ENCODE measurements around the gene SAMD5. TPM values are rescaled to one million over a fixed set of nuclear protein-coding genes. Genes with fewer than 3 reads are reported as not detected.

Gene SAMD5
- total RNA-seq, 1 experiment from 2014 or later, result 4.0 TPM

DNA sequence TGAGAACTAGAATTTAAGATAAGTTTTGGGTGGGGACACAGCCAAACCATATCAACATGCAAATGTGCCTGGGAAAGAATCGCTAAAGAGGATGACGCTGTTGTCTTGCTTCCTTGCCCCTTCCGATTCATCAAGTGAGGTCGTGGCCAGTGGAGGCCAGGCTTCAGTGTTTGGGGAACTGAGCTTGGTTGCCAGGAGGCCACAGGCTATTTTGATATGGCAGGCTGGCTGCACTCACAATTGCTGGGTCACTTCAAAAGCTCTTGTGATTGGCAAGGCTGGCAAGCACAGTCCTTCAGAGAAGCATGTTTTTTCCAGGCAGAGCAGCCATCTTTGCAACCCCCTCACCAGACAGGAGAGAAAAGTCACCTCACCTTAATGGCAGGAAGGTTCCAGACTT, 45.8 kb downstream of the SAMD5 start:
- ChIA-PET RAD21 (ENCODE audit: low non-redundant PET in 1 of 2, low total read pairs in 2 of 2, uncharacterized antibody in 2 of 2, unreplicated experiment in 2 of 2) (no interaction called here), POLR2A (no interaction called here), CTCF (no interaction called here)
- Histone ChIP-seq H3K4me1 (ENCODE audit: control insufficient read depth in 1 of 2, insufficient read depth in 2 of 2, low read length in 2 of 2) (no peaks in the 10 kb centered on the region), H2AFZ (ENCODE audit: low read depth, low read length, poor library complexity, severe bottlenecking) (no peak overlapping the region), H4K20me1 (ENCODE audit: insufficient read depth) (no peaks in the 10 kb centered on the region), H3K9me3 (ENCODE audit: control insufficient read depth in 1 of 2, insufficient read depth in 1 of 2, low read depth in 1 of 2, low read length in 2 of 2) (no peaks in the 10 kb centered on the region), H3K36me3 (ENCODE audit: control insufficient read depth in 1 of 2, insufficient read depth in 2 of 2, low read length in 2 of 2) (no peaks in the 10 kb centered on the region), H3K9ac (ENCODE audit: low read length) (no peak overlapping the region), H3K4me3 (replicated peaks in 1 of 2; ENCODE audit: low read depth in 1 of 2, low read length in 2 of 2) (no peak overlapping the region), H3K27me3 (ENCODE audit: insufficient read depth, low read length) (no peaks in the 10 kb centered on the region), H3K9me2 (ENCODE audit: insufficient read depth) (no peaks in the 10 kb centered on the region), H3K4me2 (ENCODE audit: low read length) (no peak overlapping the region), H3K79me2 (ENCODE audit: insufficient read depth, low read length) (no peaks in the 10 kb centered on the region), H3K27ac (ENCODE audit: low read depth, low read length) (no peak overlapping the region)
- ATAC-seq, result no peak
- no TSS peak for BruUV-seq (replicated peaks)
- no peak for TF ChIP-seq EGR1 (IDR thresholded peaks at IDR 0.05; ENCODE audit: low read depth)
- TF ChIP-seq RAD21 (IDR thresholded peaks at IDR 0.05; ENCODE audit: low read depth), result no peak
- DNase-seq (ENCODE audit: low read depth, low spot score), result no peak
- intact Hi-C loops (cut with micrococcal nuclease), result no loop called here

DNA sequence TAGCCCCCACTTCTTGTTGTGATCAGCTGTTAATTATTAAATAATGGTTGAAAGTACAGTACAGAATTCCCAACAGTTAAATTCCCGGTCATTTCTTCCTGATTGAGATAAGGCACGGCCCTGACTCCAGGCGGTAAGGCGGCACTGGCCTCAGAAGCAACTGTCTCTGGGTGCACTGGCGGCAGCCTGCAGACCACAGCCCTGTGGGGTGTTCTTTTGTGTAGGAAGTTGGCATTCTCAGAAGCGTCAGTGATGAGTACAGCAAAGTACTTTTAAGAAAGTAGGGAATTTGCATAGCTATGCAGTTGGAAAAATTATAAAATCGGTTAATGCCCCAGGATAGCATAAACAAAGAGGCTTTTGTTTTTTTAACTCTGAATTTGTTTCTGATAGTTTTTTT, 50.5 kb downstream of the SAMD5 start:
- Histone ChIP-seq H3K4me2 (ENCODE audit: low read length) (no peak overlapping the region), H3K9me2 (ENCODE audit: insufficient read depth) (no peaks in the 10 kb centered on the region), H2AFZ (ENCODE audit: low read depth, low read length, poor library complexity, severe bottlenecking) (no peak overlapping the region), H3K27ac (ENCODE audit: low read depth, low read length) (no peak overlapping the region), H3K4me1 (ENCODE audit: control insufficient read depth in 1 of 2, insufficient read depth in 2 of 2, low read length in 2 of 2) (no peaks in the 10 kb centered on the region), H3K27me3 (ENCODE audit: insufficient read depth, low read length) (no peaks in the 10 kb centered on the region), H3K9me3 (ENCODE audit: control insufficient read depth in 1 of 2, insufficient read depth in 1 of 2, low read depth in 1 of 2, low read length in 2 of 2) (no peaks in the 10 kb centered on the region), H4K20me1 (ENCODE audit: insufficient read depth) (no peaks in the 10 kb centered on the region), H3K36me3 (ENCODE audit: control insufficient read depth in 1 of 2, insufficient read depth in 2 of 2, low read length in 2 of 2) (no peaks in the 10 kb centered on the region), H3K79me2 (ENCODE audit: insufficient read depth, low read length) (no peaks in the 10 kb centered on the region), H3K9ac (ENCODE audit: low read length) (no peak overlapping the region), H3K4me3 (replicated peaks in 1 of 2; ENCODE audit: low read depth in 1 of 2, low read length in 2 of 2) (no peak overlapping the region)
- RAD21 ChIA-PET (ENCODE audit: low non-redundant PET in 1 of 2, low total read pairs in 2 of 2, uncharacterized antibody in 2 of 2, unreplicated experiment in 2 of 2), result no interaction called here
- TF ChIP-seq ZFX (IDR thresholded peaks at IDR 0.05) (no peak), ELF1 (IDR thresholded peaks at IDR 0.05; ENCODE audit: borderline replicate concordance, low read depth) (no peak), EGR1 (IDR thresholded peaks at IDR 0.05; ENCODE audit: low read depth) (no peak), SRF (IDR thresholded peaks at IDR 0.05; ENCODE audit: low read depth) (no peak), POLR2A (IDR thresholded peaks at IDR 0.05; ENCODE audit: borderline replicate concordance, extremely low read depth, insufficient read depth, insufficient read length) (no peak), CBX3 (IDR thresholded peaks at IDR 0.05; ENCODE audit: low read depth) (no peak), ZNF274 (IDR thresholded peaks at IDR 0.05; ENCODE audit: low read depth, low read length) (no peak), FOSL1 (IDR thresholded peaks at IDR 0.05; ENCODE audit: low read depth) (no peak)
- TF ChIP-seq, protein P1, sequence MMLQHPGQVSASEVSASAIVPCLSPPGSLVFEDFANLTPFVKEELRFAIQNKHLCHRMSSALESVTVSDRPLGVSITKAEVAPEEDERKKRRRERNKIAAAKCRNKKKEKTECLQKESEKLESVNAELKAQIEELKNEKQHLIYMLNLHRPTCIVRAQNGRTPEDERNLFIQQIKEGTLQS (IDR thresholded peaks at IDR 0.05), result no peak
- TF ChIP-seq, protein P2, sequence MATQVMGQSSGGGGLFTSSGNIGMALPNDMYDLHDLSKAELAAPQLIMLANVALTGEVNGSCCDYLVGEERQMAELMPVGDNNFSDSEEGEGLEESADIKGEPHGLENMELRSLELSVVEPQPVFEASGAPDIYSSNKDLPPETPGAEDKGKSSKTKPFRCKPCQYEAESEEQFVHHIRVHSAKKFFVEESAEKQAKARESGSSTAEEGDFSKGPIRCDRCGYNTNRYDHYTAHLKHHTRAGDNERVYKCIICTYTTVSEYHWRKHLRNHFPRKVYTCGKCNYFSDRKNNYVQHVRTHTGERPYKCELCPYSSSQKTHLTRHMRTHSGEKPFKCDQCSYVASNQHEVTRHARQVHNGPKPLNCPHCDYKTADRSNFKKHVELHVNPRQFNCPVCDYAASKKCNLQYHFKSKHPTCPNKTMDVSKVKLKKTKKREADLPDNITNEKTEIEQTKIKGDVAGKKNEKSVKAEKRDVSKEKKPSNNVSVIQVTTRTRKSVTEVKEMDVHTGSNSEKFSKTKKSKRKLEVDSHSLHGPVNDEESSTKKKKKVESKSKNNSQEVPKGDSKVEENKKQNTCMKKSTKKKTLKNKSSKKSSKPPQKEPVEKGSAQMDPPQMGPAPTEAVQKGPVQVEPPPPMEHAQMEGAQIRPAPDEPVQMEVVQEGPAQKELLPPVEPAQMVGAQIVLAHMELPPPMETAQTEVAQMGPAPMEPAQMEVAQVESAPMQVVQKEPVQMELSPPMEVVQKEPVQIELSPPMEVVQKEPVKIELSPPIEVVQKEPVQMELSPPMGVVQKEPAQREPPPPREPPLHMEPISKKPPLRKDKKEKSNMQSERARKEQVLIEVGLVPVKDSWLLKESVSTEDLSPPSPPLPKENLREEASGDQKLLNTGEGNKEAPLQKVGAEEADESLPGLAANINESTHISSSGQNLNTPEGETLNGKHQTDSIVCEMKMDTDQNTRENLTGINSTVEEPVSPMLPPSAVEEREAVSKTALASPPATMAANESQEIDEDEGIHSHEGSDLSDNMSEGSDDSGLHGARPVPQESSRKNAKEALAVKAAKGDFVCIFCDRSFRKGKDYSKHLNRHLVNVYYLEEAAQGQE (IDR thresholded peaks at IDR 0.05; ENCODE audit: low read depth), result no peak
- POLR2A ChIA-PET, result no interaction called here
- DNase-seq (ENCODE audit: low read depth, low spot score) (no peak), ATAC-seq (no peak)
- CTCF ChIA-PET, result no interaction called here
- intact Hi-C loops (cut with micrococcal nuclease), result no loop called here
- BruUV-seq (replicated peaks), result no TSS peak
